Body of pancreas (tissue), 4 donors: Measurements from ENCODE around the gene ACVR1.

ENCODE experiments used
- POLR2A ChIP-seq, 3 donors: fragments of 450-650 bp; IDR thresholded peaks; one replicate each; pipeline ENCODE4 v1.6.1; 2016; ENCODE audit warnings: antibody characterized with exemption in 3 of 3, mild to moderate bottlenecking in 2 of 3
- TF ChIP-seq, protein P1 (sequence below), 7 experiments: fragments of 450-650 bp in 4 of 7; fragments of 200-600 bp in 3 of 7; sonication (generic) in 3 of 7; IDR thresholded peaks; one replicate each; pipeline ENCODE4 v1.5.1; 2016 to 2019; ENCODE audit warnings: antibody characterized with exemption in 7 of 7

DNA sequence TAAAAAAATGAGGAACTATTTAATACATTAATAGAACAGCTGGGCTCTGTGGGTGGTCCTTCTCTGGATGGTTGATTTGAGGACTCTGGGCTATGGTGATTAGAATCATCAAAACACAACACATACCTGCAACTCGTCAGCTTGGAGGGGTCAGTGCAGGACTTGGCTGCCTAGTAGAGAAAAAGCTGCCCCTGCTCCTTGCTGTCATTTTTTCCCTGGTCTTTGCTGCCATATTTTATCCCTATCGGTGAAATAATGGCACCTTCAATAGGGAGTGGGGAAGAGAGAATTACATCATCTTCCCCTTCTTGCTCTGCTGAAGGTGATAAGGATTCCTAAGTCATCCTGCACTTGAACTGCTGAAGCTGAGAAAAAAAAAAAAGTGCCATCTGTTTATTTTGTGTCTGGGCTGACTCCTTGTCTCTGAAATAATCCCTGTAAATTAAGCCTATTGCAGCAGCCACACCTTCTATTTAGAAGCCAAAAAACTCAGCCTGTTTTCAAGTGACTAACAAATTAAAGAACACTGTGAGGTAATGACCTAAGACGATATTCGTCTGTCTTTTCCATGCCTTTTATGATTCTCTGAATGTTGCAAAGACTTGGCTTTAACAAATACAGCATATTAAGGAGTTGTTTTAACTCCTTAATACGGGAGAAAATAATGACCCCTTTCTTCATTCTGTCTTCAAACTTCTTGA lies 89.3 kb downstream of the ACVR1 start:
- TF ChIP-seq, protein P1, sequence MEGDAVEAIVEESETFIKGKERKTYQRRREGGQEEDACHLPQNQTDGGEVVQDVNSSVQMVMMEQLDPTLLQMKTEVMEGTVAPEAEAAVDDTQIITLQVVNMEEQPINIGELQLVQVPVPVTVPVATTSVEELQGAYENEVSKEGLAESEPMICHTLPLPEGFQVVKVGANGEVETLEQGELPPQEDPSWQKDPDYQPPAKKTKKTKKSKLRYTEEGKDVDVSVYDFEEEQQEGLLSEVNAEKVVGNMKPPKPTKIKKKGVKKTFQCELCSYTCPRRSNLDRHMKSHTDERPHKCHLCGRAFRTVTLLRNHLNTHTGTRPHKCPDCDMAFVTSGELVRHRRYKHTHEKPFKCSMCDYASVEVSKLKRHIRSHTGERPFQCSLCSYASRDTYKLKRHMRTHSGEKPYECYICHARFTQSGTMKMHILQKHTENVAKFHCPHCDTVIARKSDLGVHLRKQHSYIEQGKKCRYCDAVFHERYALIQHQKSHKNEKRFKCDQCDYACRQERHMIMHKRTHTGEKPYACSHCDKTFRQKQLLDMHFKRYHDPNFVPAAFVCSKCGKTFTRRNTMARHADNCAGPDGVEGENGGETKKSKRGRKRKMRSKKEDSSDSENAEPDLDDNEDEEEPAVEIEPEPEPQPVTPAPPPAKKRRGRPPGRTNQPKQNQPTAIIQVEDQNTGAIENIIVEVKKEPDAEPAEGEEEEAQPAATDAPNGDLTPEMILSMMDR (IDR thresholded peaks at IDR 0.05): no peak
- no peak for TF ChIP-seq POLR2A (IDR thresholded peaks at IDR 0.05)
